Measurements from ENCODE around the gene MTA3.

MTA3 gene

DNA sequence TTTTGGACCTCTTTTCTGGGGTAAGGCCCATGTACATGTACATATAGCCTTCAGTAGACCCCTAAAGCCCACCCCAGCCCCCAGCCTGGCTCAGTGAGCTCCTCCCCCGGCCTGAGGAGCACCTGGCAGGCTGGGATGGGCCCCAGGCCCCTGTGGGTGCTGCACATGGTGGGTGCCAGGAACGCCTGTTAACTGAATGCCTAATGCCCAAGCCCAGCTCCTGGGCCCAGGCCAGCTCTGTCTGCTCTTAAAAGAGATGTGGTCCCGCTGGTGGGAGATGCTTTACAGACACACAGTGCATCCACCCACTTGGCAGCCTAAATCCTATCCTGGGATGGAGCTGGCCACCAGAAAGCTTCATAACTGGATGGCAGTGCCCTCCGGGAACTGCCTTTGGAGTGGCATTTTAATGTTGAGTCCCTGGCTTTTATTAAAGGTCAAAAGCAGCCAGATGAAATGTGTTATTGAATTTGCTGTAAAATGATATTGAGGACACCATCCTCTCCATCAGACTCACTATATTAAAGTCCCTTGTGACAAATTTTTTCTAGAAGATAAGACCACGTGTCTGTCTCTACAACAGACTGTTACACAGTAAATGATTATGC, 203.2 kb downstream of the MTA3 start:
- no peak for DNase-seq (ENCODE audit: low read depth)
- no peak overlapping the region for H3K4me3 ChIP-seq (ENCODE audit: low read depth, low read length)
- TF ChIP-seq, protein P1, sequence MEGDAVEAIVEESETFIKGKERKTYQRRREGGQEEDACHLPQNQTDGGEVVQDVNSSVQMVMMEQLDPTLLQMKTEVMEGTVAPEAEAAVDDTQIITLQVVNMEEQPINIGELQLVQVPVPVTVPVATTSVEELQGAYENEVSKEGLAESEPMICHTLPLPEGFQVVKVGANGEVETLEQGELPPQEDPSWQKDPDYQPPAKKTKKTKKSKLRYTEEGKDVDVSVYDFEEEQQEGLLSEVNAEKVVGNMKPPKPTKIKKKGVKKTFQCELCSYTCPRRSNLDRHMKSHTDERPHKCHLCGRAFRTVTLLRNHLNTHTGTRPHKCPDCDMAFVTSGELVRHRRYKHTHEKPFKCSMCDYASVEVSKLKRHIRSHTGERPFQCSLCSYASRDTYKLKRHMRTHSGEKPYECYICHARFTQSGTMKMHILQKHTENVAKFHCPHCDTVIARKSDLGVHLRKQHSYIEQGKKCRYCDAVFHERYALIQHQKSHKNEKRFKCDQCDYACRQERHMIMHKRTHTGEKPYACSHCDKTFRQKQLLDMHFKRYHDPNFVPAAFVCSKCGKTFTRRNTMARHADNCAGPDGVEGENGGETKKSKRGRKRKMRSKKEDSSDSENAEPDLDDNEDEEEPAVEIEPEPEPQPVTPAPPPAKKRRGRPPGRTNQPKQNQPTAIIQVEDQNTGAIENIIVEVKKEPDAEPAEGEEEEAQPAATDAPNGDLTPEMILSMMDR (conservative IDR thresholded peaks at IDR 0.05; ENCODE audit: low read depth, low read length): no peak

- TF ChIP-seq, protein P1 (conservative IDR thresholded peaks at IDR 0.05; ENCODE audit: low read depth, low read length): no peak
- no peak for DNase-seq (ENCODE audit: low read depth)
- H3K4me3 ChIP-seq (ENCODE audit: low read depth, low read length): no peak overlapping the region
Observed at GRCh38 chr2:42775186-42775585, 206.8 kb downstream of the MTA3 start.

- TF ChIP-seq, protein P1 (conservative IDR thresholded peaks at IDR 0.05; ENCODE audit: low read depth, low read length): no peak
- no peak overlapping the region for H3K4me3 ChIP-seq (ENCODE audit: low read depth, low read length)
- no peak for DNase-seq (ENCODE audit: low read depth)
Observed at GRCh38 chr2:42775810-42776209, 207.4 kb downstream of the MTA3 start.

- DNase-seq (ENCODE audit: low read depth): no peak
- H3K4me3 ChIP-seq (ENCODE audit: low read depth, low read length): no peak overlapping the region
- TF ChIP-seq, protein P1 (conservative IDR thresholded peaks at IDR 0.05; ENCODE audit: low read depth, low read length): no peak
Observed at GRCh38 chr2:42777883-42778805, 209.7 kb downstream of the MTA3 start.

- TF ChIP-seq, protein P1 (conservative IDR thresholded peaks at IDR 0.05; ENCODE audit: low read depth, low read length): no peak
- H3K4me3 ChIP-seq (ENCODE audit: low read depth, low read length): no peak overlapping the region
- no peak for DNase-seq (ENCODE audit: low read depth)
Observed at GRCh38 chr2:42781181-42781580, 212.7 kb downstream of the MTA3 start.

DNA sequence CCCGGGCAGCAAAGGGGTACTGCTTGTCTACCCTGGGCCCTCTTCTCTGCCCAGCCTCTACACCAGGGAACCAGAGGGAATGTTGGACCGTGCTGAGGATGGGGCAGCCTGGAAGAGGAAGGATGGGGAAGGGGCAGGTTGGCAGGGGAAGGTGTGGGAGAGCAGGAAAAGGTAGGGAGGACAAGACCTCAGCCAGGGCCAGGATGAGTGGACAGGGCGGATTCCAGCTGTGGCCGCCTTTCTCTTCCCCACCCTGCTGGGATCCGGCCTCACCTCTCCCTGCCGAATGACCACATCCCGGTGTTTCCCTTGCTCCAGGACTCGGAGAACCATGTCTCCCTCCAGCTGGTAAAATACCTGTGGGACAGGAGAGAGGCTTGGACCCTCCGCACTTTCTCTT, 215.1 kb downstream of the MTA3 start:
- DNase-seq (ENCODE audit: low read depth): no peak
- no peak overlapping the region for H3K4me3 ChIP-seq (ENCODE audit: low read depth, low read length)
- TF ChIP-seq, protein P1 (conservative IDR thresholded peaks at IDR 0.05; ENCODE audit: low read depth, low read length): no peak

All from choroid plexus epithelial cell (primary cell).